Thyroid gland (tissue), 4 donors: ENCODE data around the gene FSTL1. TPM values are rescaled to one million over a fixed set of nuclear protein-coding genes. Genes with fewer than 3 reads are reported as not detected.

Source experiments
- DNase-seq, 2 donors: peaks; one replicate each; pipeline ENCODE4 v3.0.0-alpha.2; 2019
- H3K27ac ChIP-seq, 3 donors: fragments of 200-600 bp; sonication (generic); 1 replicate in 2 of 3; 2 replicates in 1 of 3; pipeline ENCODE4 v1.5.1; 2016 to 2019; ENCODE audit warnings: mild to moderate bottlenecking in 1 of 3, moderate library complexity in 1 of 3
- H3K27me3 ChIP-seq: fragments of 200-600 bp; sonication (generic); one replicate; pipeline ENCODE4 v1.5.1; 2019
- H3K36me3 ChIP-seq, 2 donors: fragments of 200-600 bp; sonication (generic); one replicate each; pipeline ENCODE4 v1.5.1; 2016 to 2019
- H3K4me1 ChIP-seq, 2 donors: fragments of 200-600 bp; sonication (generic); one replicate each; pipeline ENCODE4 v1.5.1; 2017 to 2019
- H3K4me3 ChIP-seq, 3 donors: fragments of 200-600 bp; sonication (generic); replicated peaks in 1 of 3; 1 replicate in 2 of 3; 2 replicates in 1 of 3; pipeline ENCODE4 v1.5.1; 2016; ENCODE audit warnings: mild to moderate bottlenecking in 1 of 3
- H3K9me3 ChIP-seq: fragments of 200-600 bp; sonication (generic); one replicate; pipeline ENCODE4 v1.5.1; 2017
- CTCF ChIP-seq, 6 experiments: fragments of 200-600 bp in 3 of 6; fragments of 450-650 bp in 3 of 6; sonication (generic) in 3 of 6; IDR thresholded peaks; one replicate each; pipeline ENCODE4 v1.5.1; 2016 to 2019; ENCODE audit warnings: antibody characterized with exemption in 6 of 6, mild to moderate bottlenecking in 2 of 6, inconsistent platforms in 1 of 6, moderate library complexity in 1 of 6
- POLR2A ChIP-seq, 2 donors: fragments of 450-650 bp; IDR thresholded peaks; one replicate each; pipeline ENCODE4 v1.6.1; 2017; ENCODE audit warnings: antibody characterized with exemption in 2 of 2, mild to moderate bottlenecking in 2 of 2, moderate library complexity in 1 of 2
- WGBS, 2 donors: methylation state at CpG; one replicate each; pipeline ENCODE4 v1.1.5; 2017; 5-methylcytosine and 5-hydroxymethylcytosine counted together
- intact Hi-C: fragments of 100-400 bp; cut with DNase I; formaldehyde crosslinking; loops from one replicate; pipeline ENCODE4 v1.15.1; 2023
- total RNA-seq, 4 donors: library from RNA; depleted of rRNA; stranded (reverse); fragments of >200 nt; gene quantifications; one replicate each; pipeline ENCODE4 v1.2.3, GENCODE V29; 2016

FSTL1 gene
- total RNA-seq, 4 donors from 2014 or later = 135 to 268 (median 228) TPM

GRCh38 chr3:120353463-120353862, 97.3 kb downstream of the FSTL1 start:
- no peak overlapping the region for H3K27ac ChIP-seq
- intact Hi-C loops = no loop called here
- no peak overlapping the region for H3K4me3 ChIP-seq
- no peak for TF ChIP-seq CTCF (IDR thresholded peaks at IDR 0.05)
- H3K36me3 ChIP-seq = no peaks in the 10 kb centered on the region
- no peak for DNase-seq
- H3K27me3 ChIP-seq = no peaks in the 10 kb centered on the region
- no peaks in the 10 kb centered on the region for H3K9me3 ChIP-seq
- H3K4me1 ChIP-seq = peaks cover 5 to 11% of the 10 kb centered on the region in 2 donors

GRCh38 chr3:120352017-120352416, 98.8 kb downstream of the FSTL1 start:
- Histone ChIP-seq H3K27me3 (no peaks in the 10 kb centered on the region), H3K36me3 (no peaks in the 10 kb centered on the region), H3K4me1 (peaks cover 12 to 18% of the 10 kb centered on the region in 2 donors), H3K27ac (no peak overlapping the region), H3K4me3 (no peak overlapping the region), H3K9me3 (no peaks in the 10 kb centered on the region)
- no peak for TF ChIP-seq CTCF (IDR thresholded peaks at IDR 0.05)
- 94% methylated on average over 4 of the region's 4 CpGs for WGBS, 2 donors
- intact Hi-C loops = no loop called here
- DNase-seq = no peak

GRCh38 chr3:120350401-120350941, 100.3 kb downstream of the FSTL1 start:
- peak; percentile 39 to 56 for DNase-seq
- TF ChIP-seq CTCF (IDR thresholded peaks at IDR 0.05) (no peak), POLR2A (IDR thresholded peaks at IDR 0.05) (peak in 1 of 2 donors; percentile 24)

GRCh38 chr3:120349855-120350125, 101.0 kb downstream of the FSTL1 start:
- 10% methylated on average over 6 of the region's 6 CpGs for WGBS, 2 donors
- H3K27me3 ChIP-seq = no peaks in the 10 kb centered on the region
- H3K27ac ChIP-seq = peak overlapping the region; percentile 63 to 97 (median 90)
- DNase-seq = no peak
- no peak for TF ChIP-seq CTCF (IDR thresholded peaks at IDR 0.05)
- no peak for TF ChIP-seq POLR2A (IDR thresholded peaks at IDR 0.05)
- peak overlapping the region; percentile 51 to 76 (median 52) for H3K4me3 ChIP-seq
- no peaks in the 10 kb centered on the region for H3K9me3 ChIP-seq
- peaks cover 12 to 18% of the 10 kb centered on the region in 2 donors for H3K4me1 ChIP-seq
- intact Hi-C loops = loop anchor here (5.0 to 10.0 kb wide), 3 partner anchors 65 to 205 kb away; no protein-coding TSS in a partner anchor
- no peaks in the 10 kb centered on the region for H3K36me3 ChIP-seq

More at GRCh38 chr3:120350401-120350941, 100.3 kb downstream of the FSTL1 start:
- H3K36me3 ChIP-seq = no peaks in the 10 kb centered on the region
- no peaks in the 10 kb centered on the region for H3K9me3 ChIP-seq
- H3K27ac ChIP-seq = peak overlapping the region; percentile 63 to 97 (median 90)
- intact Hi-C loops = no loop called here
- peaks cover 12 to 18% of the 10 kb centered on the region in 2 donors for H3K4me1 ChIP-seq
- H3K27me3 ChIP-seq = no peaks in the 10 kb centered on the region
- H3K4me3 ChIP-seq = no peak overlapping the region
- WGBS, 2 donors = 33 to 43% methylated on average over 8 of the region's 8 CpGs

- 1% methylated on average over 9 to 23 of the region's 95 CpGs for WGBS, 2 donors
- TF ChIP-seq POLR2A (IDR thresholded peaks at IDR 0.05) = peak; percentile 69 to 96
- peak in 4 of 6 experiments; percentile 10 to 28 (median 17) for TF ChIP-seq CTCF (IDR thresholded peaks at IDR 0.05)
- intact Hi-C loops = loop anchor here (5.0 to 10.0 kb wide), 3 partner anchors 66 to 206 kb away; no protein-coding TSS in a partner anchor
These were observed 101.6 kb downstream of the FSTL1 start, which contains the start of gene LRRC58 for GRCh38 chr3:120348991-120349854. Gene LRRC58 (minus strand): TSS chr3:120349354. CDS start chr3:120349243, 111 bp downstream.

More at GRCh38 chr3:120348991-120349854, 101.6 kb downstream of the FSTL1 start, which contains the start of gene LRRC58:
- DNase-seq = peak; percentile 91 to 94
- H3K4me3 ChIP-seq = peak within 1 kb of the TSS; percentile 51 to 76 (median 52)
- no peaks in the 10 kb centered on the region for H3K36me3 ChIP-seq
- H3K4me1 ChIP-seq = peaks cover 12 to 18% of the 10 kb centered on the region in 2 donors
- no peaks in the 10 kb centered on the region for H3K9me3 ChIP-seq
- no peaks in the 10 kb centered on the region for H3K27me3 ChIP-seq
- H3K27ac ChIP-seq = peak within 1 kb of the TSS; percentile 63 to 97 (median 90)
